ENCODE data around the gene BHLHE23.
A peak's percentile ranks its signal among the peaks of the same experiment; 100 is the strongest.

BHLHE23 gene

DNA sequence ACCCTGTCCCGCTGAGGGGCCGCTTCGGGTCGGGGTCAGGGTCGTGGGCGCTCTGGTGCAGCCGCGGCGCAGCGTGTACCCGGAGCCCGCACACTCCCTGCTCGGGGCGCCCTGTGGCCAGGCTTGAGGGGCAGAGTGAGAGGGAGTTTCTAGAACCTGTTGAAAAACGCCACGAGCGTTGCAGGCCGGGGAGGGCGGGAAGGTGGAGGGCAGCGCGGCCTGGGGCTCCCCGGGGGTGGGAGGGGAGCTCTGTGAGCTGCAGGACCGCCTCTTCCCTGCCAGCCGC, 539 bp upstream of the BHLHE23 start:
- Histone ChIP-seq H2BK12ac (ENCODE audit: low read length) (no peak overlapping the region), H3K9me3 (ENCODE audit: insufficient read depth, low read depth, low read length) (peaks cover 7% of the 10 kb centered on the region), H3K18ac (ENCODE audit: low read length) (no peak overlapping the region), H3K4me3 (ENCODE audit: low read depth, low read length) (peak overlapping the region; percentile 47), H4K8ac (ENCODE audit: low read depth, low read length) (no peak overlapping the region), H3K4me1 (ENCODE audit: control insufficient read depth in 1 of 2, insufficient read depth in 2 of 2, low read length in 2 of 2) (peaks cover 2 to 4% of the 10 kb centered on the region in 2 experiments), H2AFZ (ENCODE audit: insufficient read depth, low read length, poor library complexity) (no peak overlapping the region), H2AK5ac (ENCODE audit: low read length) (no peak overlapping the region), H4K12ac (ENCODE audit: low read depth, low read length) (no peak overlapping the region), H3K23ac (ENCODE audit: low read length) (no peak overlapping the region), H3K4me2 (ENCODE audit: low read length) (peak overlapping the region; percentile 57), H3K14ac (ENCODE audit: low read length) (no peak overlapping the region), H3K79me1 (ENCODE audit: low read length) (no peaks in the 10 kb centered on the region), H4K91ac (ENCODE audit: low read depth, low read length) (no peak overlapping the region), H3K79me2 (ENCODE audit: control insufficient read depth, insufficient read depth, low read length, poor library complexity) (no peaks in the 10 kb centered on the region), H3K27me3 (ENCODE audit: insufficient read depth, low read length) (peaks cover 52% of the 10 kb centered on the region), H3K36me3 (ENCODE audit: control insufficient read depth in 1 of 2, insufficient read depth in 2 of 2, low read length in 2 of 2) (no peaks in the 10 kb centered on the region), H2BK5ac (ENCODE audit: low read depth, low read length, poor library complexity) (no peak overlapping the region), H2BK120ac (ENCODE audit: insufficient read depth, low read length, poor library complexity) (no peak overlapping the region), H3K9ac (ENCODE audit: low read length) (no peak overlapping the region), H3K4ac (ENCODE audit: low read depth, low read length) (no peak overlapping the region), H3K27ac (ENCODE audit: low read depth, low read length) (no peak overlapping the region)
- no peak for DNase-seq
- WGBS (ENCODE audit: extremely low coverage, insufficient coverage, insufficient read length), result no CpG with 5 or more reads among the region's 24 CpGs

DNA sequence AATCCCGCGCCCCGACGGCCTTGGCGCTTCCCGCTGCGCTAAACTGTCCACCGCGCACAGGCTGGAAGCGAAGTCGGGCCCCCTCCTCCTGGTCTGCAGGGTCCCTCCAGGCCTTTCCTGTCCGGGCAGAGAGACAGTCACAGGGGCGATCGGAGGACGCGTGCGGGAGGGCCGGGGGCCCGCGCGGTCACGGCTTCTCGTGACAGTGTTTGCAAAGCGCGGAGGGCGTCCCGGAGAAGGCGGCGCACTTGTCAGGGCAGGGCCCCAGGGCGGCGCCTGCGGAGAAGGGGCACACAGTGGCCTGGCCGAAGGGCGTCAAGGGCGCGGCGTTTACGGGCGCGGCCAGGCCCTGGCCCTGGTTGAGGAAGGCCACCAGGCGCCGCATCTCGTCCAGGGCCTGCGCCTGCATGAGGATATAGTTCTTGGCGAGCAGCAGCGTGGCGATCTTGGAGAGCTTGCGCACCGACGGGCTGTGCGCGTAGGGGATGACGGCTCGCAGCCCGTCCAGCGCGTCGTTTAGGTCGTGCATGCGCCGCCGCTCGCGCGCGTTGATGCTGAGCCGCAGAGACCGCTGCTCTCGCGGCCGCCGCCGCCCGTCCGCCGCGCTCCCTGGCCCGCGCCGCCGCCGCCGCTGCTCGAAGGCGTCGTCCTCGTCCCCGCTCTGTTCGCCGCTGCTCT, 763 bp downstream of the BHLHE23 start:
- H3K14ac ChIP-seq (ENCODE audit: low read length), result no peak overlapping the region

DNA sequence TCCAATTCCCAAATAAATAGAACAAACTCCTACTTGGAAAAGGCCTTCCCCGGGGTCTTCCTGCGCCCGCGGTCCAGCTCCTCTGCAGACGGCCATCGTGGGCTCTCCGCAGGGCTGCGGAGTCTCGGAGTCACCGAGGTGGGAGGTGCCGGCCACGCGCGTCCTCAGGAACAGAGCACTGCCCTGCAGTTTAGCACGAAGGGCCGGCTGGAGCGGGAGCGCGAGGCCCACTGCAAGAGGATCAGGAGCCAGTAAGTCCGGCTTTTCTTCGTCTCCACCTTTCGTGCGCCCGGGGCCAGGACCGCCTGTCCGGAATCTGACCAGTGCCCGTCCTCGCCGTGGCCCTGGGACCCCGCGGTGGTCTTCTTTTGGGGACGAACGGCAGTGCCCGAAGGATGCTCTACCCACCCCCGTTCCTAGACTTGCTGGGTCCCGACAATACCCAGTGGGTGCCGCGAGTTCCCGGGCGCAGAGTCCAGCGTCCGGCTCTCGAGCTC, 1.4 kb downstream of the BHLHE23 start:
- Histone ChIP-seq H3K4ac (ENCODE audit: low read depth, low read length) (no peak overlapping the region), H2BK12ac (ENCODE audit: low read length) (no peak overlapping the region), H3K23ac (ENCODE audit: low read length) (no peak overlapping the region), H3K79me1 (ENCODE audit: low read length) (no peaks in the 10 kb centered on the region), H2BK120ac (ENCODE audit: insufficient read depth, low read length, poor library complexity) (no peak overlapping the region), H3K4me1 (ENCODE audit: control insufficient read depth in 1 of 2, insufficient read depth in 2 of 2, low read length in 2 of 2) (peaks cover 2 to 4% of the 10 kb centered on the region in 2 experiments), H3K18ac (ENCODE audit: low read length) (no peak overlapping the region), H3K79me2 (ENCODE audit: control insufficient read depth, insufficient read depth, low read length, poor library complexity) (no peaks in the 10 kb centered on the region), H4K12ac (ENCODE audit: low read depth, low read length) (no peak overlapping the region), H2BK5ac (ENCODE audit: low read depth, low read length, poor library complexity) (no peak overlapping the region), H3K14ac (ENCODE audit: low read length) (no peak overlapping the region), H3K36me3 (ENCODE audit: control insufficient read depth in 1 of 2, insufficient read depth in 2 of 2, low read length in 2 of 2) (no peaks in the 10 kb centered on the region), H3K27me3 (ENCODE audit: insufficient read depth, low read length) (peaks cover 59% of the 10 kb centered on the region), H3K4me3 (ENCODE audit: low read depth, low read length) (no peak overlapping the region), H4K91ac (ENCODE audit: low read depth, low read length) (no peak overlapping the region), H3K4me2 (ENCODE audit: low read length) (no peak overlapping the region), H4K8ac (ENCODE audit: low read depth, low read length) (no peak overlapping the region), H3K9ac (ENCODE audit: low read length) (no peak overlapping the region), H3K9me3 (ENCODE audit: insufficient read depth, low read depth, low read length) (peaks cover 7% of the 10 kb centered on the region), H2AFZ (ENCODE audit: insufficient read depth, low read length, poor library complexity) (no peak overlapping the region), H3K27ac (ENCODE audit: low read depth, low read length) (no peak overlapping the region), H2AK5ac (ENCODE audit: low read length) (no peak overlapping the region)
- WGBS (ENCODE audit: extremely low coverage, insufficient coverage, insufficient read length), result no CpG with 5 or more reads among the region's 43 CpGs
- DNase-seq, result no peak

More for the DNA sequence above, 763 bp downstream of the BHLHE23 start:
- Histone ChIP-seq H2BK120ac (ENCODE audit: insufficient read depth, low read length, poor library complexity) (no peak overlapping the region), H3K23ac (ENCODE audit: low read length) (no peak overlapping the region), H3K27ac (ENCODE audit: low read depth, low read length) (no peak overlapping the region), H3K9ac (ENCODE audit: low read length) (no peak overlapping the region), H2AK5ac (ENCODE audit: low read length) (no peak overlapping the region), H3K27me3 (ENCODE audit: insufficient read depth, low read length) (peaks cover 59% of the 10 kb centered on the region), H3K4me1 (ENCODE audit: control insufficient read depth in 1 of 2, insufficient read depth in 2 of 2, low read length in 2 of 2) (peaks cover 2 to 4% of the 10 kb centered on the region in 2 experiments), H3K79me1 (ENCODE audit: low read length) (no peaks in the 10 kb centered on the region), H3K4me2 (ENCODE audit: low read length) (peak overlapping the region; percentile 57), H3K18ac (ENCODE audit: low read length) (no peak overlapping the region), H4K12ac (ENCODE audit: low read depth, low read length) (no peak overlapping the region), H4K8ac (ENCODE audit: low read depth, low read length) (no peak overlapping the region), H2BK12ac (ENCODE audit: low read length) (no peak overlapping the region), H3K36me3 (ENCODE audit: control insufficient read depth in 1 of 2, insufficient read depth in 2 of 2, low read length in 2 of 2) (no peaks in the 10 kb centered on the region), H3K79me2 (ENCODE audit: control insufficient read depth, insufficient read depth, low read length, poor library complexity) (no peaks in the 10 kb centered on the region), H3K9me3 (ENCODE audit: insufficient read depth, low read depth, low read length) (peaks cover 7% of the 10 kb centered on the region), H2BK5ac (ENCODE audit: low read depth, low read length, poor library complexity) (no peak overlapping the region), H3K4me3 (ENCODE audit: low read depth, low read length) (no peak overlapping the region), H3K4ac (ENCODE audit: low read depth, low read length) (no peak overlapping the region), H4K91ac (ENCODE audit: low read depth, low read length) (no peak overlapping the region), H2AFZ (ENCODE audit: insufficient read depth, low read length, poor library complexity) (no peak overlapping the region)
- peak in 1 of 2 donors; percentile 3 for DNase-seq
- WGBS (ENCODE audit: extremely low coverage, insufficient coverage, insufficient read length), result no CpG with 5 or more reads among the region's 90 CpGs

DNA sequence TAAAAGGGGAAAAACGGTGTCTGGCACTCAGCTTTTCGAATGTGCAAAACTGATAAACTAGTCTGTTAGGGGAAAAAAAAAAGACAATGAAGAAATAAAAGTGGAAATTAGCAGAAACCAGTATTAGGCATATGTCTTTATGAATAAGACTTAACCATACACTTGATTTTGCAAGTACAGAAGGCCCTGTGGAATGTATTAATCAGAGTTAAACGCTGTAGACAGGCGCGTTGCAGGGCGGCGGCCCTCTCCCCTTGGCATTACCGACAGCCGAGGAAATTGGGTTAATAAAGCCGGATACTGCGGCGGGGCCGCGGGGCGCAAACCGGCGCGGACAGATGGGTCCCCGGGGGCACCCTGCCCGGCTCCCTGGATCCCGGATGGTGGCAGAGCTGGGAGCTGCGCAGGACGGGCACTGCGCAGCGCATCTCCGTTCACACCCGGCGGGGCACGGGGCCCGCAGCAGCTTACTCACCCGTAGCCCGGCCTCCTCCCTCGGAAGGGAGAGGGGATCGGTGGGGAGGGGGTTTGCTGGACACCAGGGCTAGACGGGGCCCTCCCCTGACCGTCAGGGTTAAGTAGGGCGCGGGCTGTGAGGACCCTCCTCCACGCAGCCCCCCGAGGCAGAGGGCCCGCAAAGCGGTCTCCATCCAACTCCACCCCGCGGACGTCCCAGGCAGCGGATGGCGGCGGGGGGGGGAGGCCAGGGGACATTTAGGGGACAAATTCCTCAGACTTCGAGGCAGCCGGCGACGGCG, 2.0 kb downstream of the BHLHE23 start:
- Histone ChIP-seq H4K91ac (ENCODE audit: low read depth, low read length) (no peak overlapping the region), H3K14ac (ENCODE audit: low read length) (no peak overlapping the region), H3K4me1 (ENCODE audit: control insufficient read depth in 1 of 2, insufficient read depth in 2 of 2, low read length in 2 of 2) (peaks cover 2 to 4% of the 10 kb centered on the region in 2 experiments), H3K4me3 (ENCODE audit: low read depth, low read length) (no peak overlapping the region), H4K8ac (ENCODE audit: low read depth, low read length) (no peak overlapping the region), H3K9me3 (ENCODE audit: insufficient read depth, low read depth, low read length) (peaks cover 6% of the 10 kb centered on the region), H3K9ac (ENCODE audit: low read length) (no peak overlapping the region), H2BK12ac (ENCODE audit: low read length) (no peak overlapping the region), H3K36me3 (ENCODE audit: control insufficient read depth in 1 of 2, insufficient read depth in 2 of 2, low read length in 2 of 2) (no peaks in the 10 kb centered on the region), H2BK5ac (ENCODE audit: low read depth, low read length, poor library complexity) (no peak overlapping the region), H3K18ac (ENCODE audit: low read length) (no peak overlapping the region), H2AFZ (ENCODE audit: insufficient read depth, low read length, poor library complexity) (no peak overlapping the region), H4K12ac (ENCODE audit: low read depth, low read length) (no peak overlapping the region), H3K27ac (ENCODE audit: low read depth, low read length) (no peak overlapping the region), H3K79me1 (ENCODE audit: low read length) (no peaks in the 10 kb centered on the region), H3K79me2 (ENCODE audit: control insufficient read depth, insufficient read depth, low read length, poor library complexity) (no peaks in the 10 kb centered on the region), H3K4ac (ENCODE audit: low read depth, low read length) (no peak overlapping the region), H3K27me3 (ENCODE audit: insufficient read depth, low read length) (peaks cover 59% of the 10 kb centered on the region), H3K23ac (ENCODE audit: low read length) (no peak overlapping the region), H2AK5ac (ENCODE audit: low read length) (no peak overlapping the region), H2BK120ac (ENCODE audit: insufficient read depth, low read length, poor library complexity) (no peak overlapping the region), H3K4me2 (ENCODE audit: low read length) (no peak overlapping the region)
- DNase-seq, result no peak
- no CpG with 5 or more reads among the region's 53 CpGs for WGBS (ENCODE audit: extremely low coverage, insufficient coverage, insufficient read length)
